OCI-LY3 (cell line): ENCODE results near the gene PCBP3.

Experiments used
- H2AFZ ChIP-seq: fragments of 200-600, 300-600 bp; shearing (Covaris generic); 2 replicates; pipeline ENCODE4 v1.6.0; 2014; ENCODE audit warnings: antibody characterized with exemption, low read depth, low read length
- H3K27ac ChIP-seq: fragments of 200-600, 300-600 bp; sonication (generic); 2 replicates; pipeline ENCODE4 v1.5.1; 2014; ENCODE audit warnings: mild to moderate bottlenecking, low read length, moderate library complexity, mixed read lengths
- H3K27me3 ChIP-seq: fragments of 200-600, 300-600 bp; sonication (generic); 2 replicates; pipeline ENCODE4 v1.6.1; 2014; ENCODE audit warnings: low read depth, low read length, mixed read lengths
- H3K36me3 ChIP-seq: fragments of 200-600, 300-600 bp; sonication (generic); replicated peaks from 2 replicates; pipeline ENCODE3; 2014; ENCODE audit warnings: low read depth, low read length, mixed read lengths
- H3K4me1 ChIP-seq: fragments of 300-600, 200-600 bp; sonication (generic); 2 replicates; pipeline ENCODE4 v1.6.1; 2014; ENCODE audit warnings: low read length, mixed read lengths
- H3K4me2 ChIP-seq: fragments of 200-600, 300-600 bp; sonication (generic); 2 replicates; pipeline ENCODE4 v1.6.1; 2014; ENCODE audit warnings: low read length, mixed read lengths
- H3K4me3 ChIP-seq: fragments of 300-600, 200-600 bp; sonication (generic); 2 replicates; pipeline ENCODE4 v1.5.1; 2014; ENCODE audit warnings: antibody characterized with exemption, mild to moderate bottlenecking, low read length, moderate library complexity
- H3K79me2 ChIP-seq: fragments of 300-600, 200-600 bp; shearing (Covaris generic); 2 replicates; pipeline ENCODE4 v1.6.1; 2014; ENCODE audit warnings: mild to moderate bottlenecking, low read length, mixed read lengths
- H3K9ac ChIP-seq: fragments of 300-600, 200-600 bp; shearing (Covaris generic); 2 replicates; pipeline ENCODE4 v1.6.0; 2014; ENCODE audit warnings: mild to moderate bottlenecking, low read length, moderate library complexity
- H3K9me3 ChIP-seq: fragments of 200-600, 300-600 bp; shearing (Covaris generic); 2 replicates; pipeline ENCODE4 v1.6.1; 2014; ENCODE audit warnings: low read length, mixed read lengths; ENCODE audit not compliant: insufficient read depth
- H4K20me1 ChIP-seq: fragments of 200-600, 300-600 bp; sonication (generic); 2 replicates; pipeline ENCODE4 v1.6.1; 2016; ENCODE audit warnings: low read length, mixed read lengths; ENCODE audit not compliant: insufficient read depth
- EZH2phosphoT487 ChIP-seq: fragments of 200-600 bp; shearing (Covaris generic); IDR thresholded peaks from 2 replicates; pipeline ENCODE4 v1.6.1; 2018; ENCODE audit warnings: antibody characterized with exemption, mixed run types, low read depth
- TF ChIP-seq, protein P1 (sequence below): fragments of 200-600, 300-600 bp; sonication (generic); IDR thresholded peaks from 2 replicates; pipeline ENCODE4 v1.5.1; 2014; ENCODE audit warnings: antibody characterized with exemption, low read length, low read depth

Gene PCBP3

DNA sequence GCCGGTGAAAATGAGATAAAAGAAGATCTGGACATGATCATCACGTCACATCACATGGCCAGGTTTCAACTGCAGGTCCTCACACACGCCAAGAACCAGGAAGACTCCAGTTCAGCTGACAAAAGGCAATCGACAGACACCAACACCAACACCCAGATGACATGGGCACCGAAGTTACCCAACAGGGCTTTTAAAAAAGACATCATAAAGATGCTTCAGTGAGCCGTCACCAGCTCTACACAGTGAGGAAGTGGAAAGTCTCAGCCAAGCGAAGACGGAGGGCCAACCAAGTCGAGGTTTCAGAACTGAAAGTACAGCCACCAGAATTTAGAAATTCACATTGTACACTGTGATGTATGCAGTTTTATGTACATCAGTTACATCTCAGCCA, 183.8 kb downstream of the PCBP3 start:
- Histone ChIP-seq H3K9ac (no peak overlapping the region), H3K4me3 (no peak overlapping the region), H3K4me2 (peak overlapping the region; percentile 17), H3K9me3 (no peaks in the 10 kb centered on the region), H3K27me3 (peaks cover 6% of the 10 kb centered on the region; the same call in 1 of the 2 replicates), H4K20me1 (no peaks in the 10 kb centered on the region), H3K27ac (no peak overlapping the region), H2AFZ (no peak overlapping the region), H3K79me2 (no peaks in the 10 kb centered on the region), H3K36me3 (no peaks in the 10 kb centered on the region), H3K4me1 (peaks cover 9% of the 10 kb centered on the region)
- TF ChIP-seq, protein P1, sequence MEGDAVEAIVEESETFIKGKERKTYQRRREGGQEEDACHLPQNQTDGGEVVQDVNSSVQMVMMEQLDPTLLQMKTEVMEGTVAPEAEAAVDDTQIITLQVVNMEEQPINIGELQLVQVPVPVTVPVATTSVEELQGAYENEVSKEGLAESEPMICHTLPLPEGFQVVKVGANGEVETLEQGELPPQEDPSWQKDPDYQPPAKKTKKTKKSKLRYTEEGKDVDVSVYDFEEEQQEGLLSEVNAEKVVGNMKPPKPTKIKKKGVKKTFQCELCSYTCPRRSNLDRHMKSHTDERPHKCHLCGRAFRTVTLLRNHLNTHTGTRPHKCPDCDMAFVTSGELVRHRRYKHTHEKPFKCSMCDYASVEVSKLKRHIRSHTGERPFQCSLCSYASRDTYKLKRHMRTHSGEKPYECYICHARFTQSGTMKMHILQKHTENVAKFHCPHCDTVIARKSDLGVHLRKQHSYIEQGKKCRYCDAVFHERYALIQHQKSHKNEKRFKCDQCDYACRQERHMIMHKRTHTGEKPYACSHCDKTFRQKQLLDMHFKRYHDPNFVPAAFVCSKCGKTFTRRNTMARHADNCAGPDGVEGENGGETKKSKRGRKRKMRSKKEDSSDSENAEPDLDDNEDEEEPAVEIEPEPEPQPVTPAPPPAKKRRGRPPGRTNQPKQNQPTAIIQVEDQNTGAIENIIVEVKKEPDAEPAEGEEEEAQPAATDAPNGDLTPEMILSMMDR, result no peak

DNA sequence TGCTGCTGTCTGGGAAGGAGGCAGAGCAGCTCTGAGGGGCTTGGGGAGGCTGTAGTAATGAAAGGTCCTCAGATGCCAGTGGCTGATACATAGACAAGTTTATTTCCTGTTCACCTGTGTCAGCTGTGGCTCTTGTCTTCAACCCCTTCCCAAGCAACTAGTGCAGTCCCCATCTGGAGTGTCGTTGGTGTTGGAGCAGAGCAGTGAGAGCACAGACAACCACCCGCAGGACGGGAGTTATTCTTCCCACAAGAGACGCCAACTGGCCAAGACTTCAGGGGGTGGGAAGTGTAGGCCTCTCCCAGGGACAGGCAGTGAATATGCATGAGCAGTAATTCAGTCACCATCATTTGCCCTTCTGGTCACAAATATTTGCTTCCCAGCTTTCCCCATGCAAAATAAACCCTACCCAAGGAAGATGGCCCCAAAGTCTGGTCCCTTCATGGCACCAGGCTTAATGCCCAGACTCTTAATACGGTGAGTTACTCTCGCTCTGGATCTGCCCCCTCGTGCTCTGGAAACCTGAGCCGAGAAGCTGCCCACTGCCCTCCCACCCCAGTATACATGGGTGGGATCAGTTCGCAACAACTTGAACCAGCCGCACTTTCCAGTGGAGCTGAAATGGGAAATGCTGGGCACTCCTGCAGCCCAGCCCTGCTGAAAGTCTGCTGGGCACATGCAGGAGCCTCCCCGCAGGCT, 184.5 kb downstream of the PCBP3 start:
- Histone ChIP-seq H3K27ac (no peak overlapping the region), H3K4me2 (peak overlapping the region; percentile 17), H3K79me2 (no peaks in the 10 kb centered on the region), H3K4me1 (peaks cover 9% of the 10 kb centered on the region), H2AFZ (no peak overlapping the region), H3K9me3 (no peaks in the 10 kb centered on the region), H3K4me3 (no peak overlapping the region), H4K20me1 (no peaks in the 10 kb centered on the region), H3K36me3 (no peaks in the 10 kb centered on the region), H3K9ac (no peak overlapping the region), H3K27me3 (peaks cover 6% of the 10 kb centered on the region; the same call in 1 of the 2 replicates)
- TF ChIP-seq, protein P1, result no peak
- no peak for TF ChIP-seq EZH2phosphoT487

DNA sequence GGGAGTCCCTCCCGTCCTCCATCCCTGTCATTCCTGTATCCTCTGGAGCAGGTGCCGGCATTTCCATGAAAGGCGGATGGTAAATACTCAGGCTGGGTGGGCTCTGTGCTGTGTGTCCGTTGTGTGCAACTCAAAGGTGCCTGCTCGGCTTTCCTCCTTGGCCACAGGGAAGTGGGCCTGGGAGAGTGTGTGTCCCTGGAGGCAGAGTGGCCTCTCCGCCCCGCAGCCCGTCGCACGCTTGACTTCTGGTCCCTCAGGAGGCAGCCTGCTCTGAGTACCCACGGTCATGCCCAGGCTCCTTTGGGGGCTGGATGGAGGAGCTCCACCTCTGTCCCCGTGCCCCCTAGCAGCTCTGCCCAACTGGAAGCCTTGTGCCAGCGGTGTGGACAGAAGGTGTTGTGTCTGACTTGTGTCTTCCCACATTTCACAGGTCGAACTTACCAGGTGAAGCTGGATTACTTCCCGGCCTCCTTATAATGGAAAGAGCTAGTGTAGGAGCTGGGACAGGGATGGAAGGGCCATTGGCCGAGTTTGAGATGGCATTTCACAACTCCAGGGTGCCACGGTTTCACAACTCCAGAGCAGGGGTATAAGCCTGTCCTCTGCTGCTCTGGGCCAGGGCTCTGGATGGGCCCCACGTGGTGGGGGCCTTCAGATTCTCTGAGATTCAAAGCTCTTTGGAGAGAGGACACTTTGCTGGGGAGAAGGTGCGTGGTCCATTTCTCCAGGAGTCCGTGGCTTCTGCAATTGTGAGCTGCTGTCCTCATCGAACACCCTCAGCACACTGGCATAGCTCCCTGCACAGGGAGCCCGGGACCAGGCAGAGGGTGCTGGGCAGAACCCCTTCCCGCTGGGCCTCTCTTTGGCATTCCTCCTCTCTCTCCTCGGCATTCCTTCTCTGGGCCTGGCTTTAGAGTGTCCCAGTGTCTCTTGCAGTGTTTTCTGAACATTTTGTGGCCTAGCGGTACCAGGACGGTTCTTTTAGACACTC, 185.3 kb downstream of the PCBP3 start:
- H3K27ac ChIP-seq, result no peak overlapping the region
- H2AFZ ChIP-seq, result no peak overlapping the region

More for the DNA sequence above, 185.3 kb downstream of the PCBP3 start:
- H3K4me2 ChIP-seq, result no peak overlapping the region
- H3K27me3 ChIP-seq, result peaks cover 6% of the 10 kb centered on the region; the same call in 1 of the 2 replicates
- H3K36me3 ChIP-seq, result no peaks in the 10 kb centered on the region
- no peak overlapping the region for H3K9ac ChIP-seq
- no peaks in the 10 kb centered on the region for H3K9me3 ChIP-seq
- no peaks in the 10 kb centered on the region for H3K79me2 ChIP-seq
- peaks cover 9% of the 10 kb centered on the region for H3K4me1 ChIP-seq
- no peak overlapping the region for H3K4me3 ChIP-seq
- TF ChIP-seq, protein P1, result no peak
- no peak for TF ChIP-seq EZH2phosphoT487
- no peaks in the 10 kb centered on the region for H4K20me1 ChIP-seq
